Glomerular endothelial cell (primary cell): ENCODE results near the gene C11orf21. TPM values are rescaled to one million over a fixed set of nuclear protein-coding genes. Genes with fewer than 3 reads are reported as not detected.
"Not testable (repeated sequence)": the region's sequence is repeated elsewhere in the genome, so short reads cannot be mapped to it uniquely, and the experiment has no call there.

Source experiments
- DNase-seq: peaks from one replicate; pipeline ENCODE4 v3.0.0-alpha.2; 2011; ENCODE audit warnings: low read depth, low spot score; ENCODE audit errors: extremely low read depth
- total RNA-seq: library from RNA; depleted of rRNA; stranded (reverse); fragments of >200 nt; gene quantifications from 2 replicates; pipeline ENCODE4 v1.2.3, GENCODE V29; 2015

Gene C11orf21
- total RNA-seq, 1 donor from 2014 or later, result not detected

DNA sequence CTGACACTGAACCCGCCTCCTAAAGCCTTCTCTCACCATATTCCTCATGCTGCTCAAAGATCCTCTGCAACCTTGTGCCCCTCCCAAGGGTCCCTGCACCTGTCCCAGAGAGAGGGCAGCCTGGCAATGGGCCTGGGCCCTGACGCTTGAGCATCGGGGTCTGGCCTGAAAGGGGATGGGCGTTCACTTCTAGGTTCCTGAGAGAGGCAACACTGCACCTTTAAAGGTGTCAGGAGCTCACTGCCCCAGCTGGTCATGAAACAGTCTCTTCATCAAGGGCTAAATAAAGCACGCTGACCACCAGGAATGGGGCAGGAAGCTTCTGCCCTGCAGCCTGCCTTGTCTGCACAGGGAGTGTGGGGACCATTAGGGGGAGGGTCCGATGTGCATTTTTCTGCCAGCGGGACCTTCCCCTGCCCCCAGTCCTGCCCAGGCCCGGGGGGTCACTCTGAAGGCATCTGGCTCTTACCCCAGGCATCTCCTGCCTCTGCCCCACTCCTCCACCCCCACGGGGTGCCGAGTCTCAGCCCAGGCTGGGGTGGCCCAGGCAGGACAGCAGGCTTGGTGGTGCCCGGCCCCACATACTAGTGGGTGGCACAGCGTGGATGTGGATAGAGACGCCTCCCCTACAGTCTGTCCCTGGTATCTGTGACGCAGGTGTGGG is 3.5 kb downstream of the C11orf21 start:
- no peak for DNase-seq

DNA sequence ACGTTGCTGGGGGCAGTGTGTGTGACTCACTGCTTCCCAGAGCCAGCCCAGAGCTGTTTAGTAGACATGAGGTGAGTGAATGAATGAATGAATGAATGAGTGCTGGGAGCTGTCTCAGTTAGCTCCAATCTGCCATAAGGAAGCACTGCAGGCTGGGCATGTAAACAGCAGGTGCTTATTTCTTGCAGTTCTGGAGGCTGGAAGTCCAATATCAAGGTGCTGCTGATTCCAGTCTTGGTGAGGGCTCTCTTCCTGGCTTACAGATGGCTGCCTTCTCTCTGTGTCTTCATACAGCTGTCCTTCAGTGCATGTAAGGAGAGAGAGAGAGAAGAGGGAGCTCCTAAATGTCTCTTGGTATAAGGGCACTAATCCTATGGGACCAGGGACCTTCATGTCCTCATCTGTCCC is 4.1 kb downstream of the C11orf21 start:
- DNase-seq, result no peak

- no peak for DNase-seq
These were observed 4.7 kb downstream of the C11orf21 start for GRCh38 chr11:2296913-2297622.

DNA sequence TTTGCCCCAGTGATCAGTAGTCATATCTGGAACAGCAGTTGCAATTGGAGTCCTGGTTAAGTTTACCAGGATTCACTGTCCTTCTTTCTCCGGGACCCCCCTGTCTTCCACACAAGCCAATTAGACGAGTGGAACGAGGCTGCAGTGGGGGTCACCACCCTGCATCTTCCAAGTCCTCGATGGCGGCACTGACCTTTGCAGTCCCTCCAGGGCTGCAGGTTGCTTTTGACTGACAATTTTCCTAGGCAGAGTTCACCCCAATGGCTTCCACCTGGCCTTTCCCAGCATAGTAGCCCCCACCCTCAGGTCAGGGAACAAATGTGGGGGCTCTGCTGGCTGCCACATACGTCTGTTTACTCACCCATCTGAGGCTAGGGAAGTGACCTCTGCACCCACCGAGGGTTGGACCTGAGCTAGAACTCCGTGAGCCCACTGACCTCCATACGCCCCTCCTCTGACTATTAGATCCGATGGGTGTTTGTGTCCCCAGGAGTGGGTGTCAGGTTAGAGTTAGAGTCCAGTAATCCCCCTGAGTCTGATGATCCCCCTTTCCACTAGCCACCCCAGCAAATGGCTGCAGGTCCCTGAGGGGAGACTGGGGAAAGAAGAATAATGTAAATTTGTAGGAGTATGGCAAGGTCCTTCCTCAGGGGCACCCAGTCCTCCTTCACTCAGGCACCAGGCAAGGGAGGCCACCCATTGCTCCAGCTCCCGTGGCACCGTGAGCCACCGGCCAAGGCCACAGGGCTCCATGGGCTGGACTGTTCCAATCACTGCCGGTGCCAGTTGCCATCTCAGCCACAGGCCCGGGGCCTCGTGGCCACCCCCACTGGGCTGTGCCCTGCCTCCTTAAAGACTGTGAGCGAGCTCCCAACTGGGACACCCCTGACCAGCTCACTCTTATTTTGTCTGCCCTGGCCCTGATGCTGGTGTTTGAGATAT is 5.5 kb downstream of the C11orf21 start:
- DNase-seq, result no peak

- no peak for DNase-seq
These were observed 6.8 kb downstream of the C11orf21 start for GRCh38 chr11:2294926-2295290.

DNA sequence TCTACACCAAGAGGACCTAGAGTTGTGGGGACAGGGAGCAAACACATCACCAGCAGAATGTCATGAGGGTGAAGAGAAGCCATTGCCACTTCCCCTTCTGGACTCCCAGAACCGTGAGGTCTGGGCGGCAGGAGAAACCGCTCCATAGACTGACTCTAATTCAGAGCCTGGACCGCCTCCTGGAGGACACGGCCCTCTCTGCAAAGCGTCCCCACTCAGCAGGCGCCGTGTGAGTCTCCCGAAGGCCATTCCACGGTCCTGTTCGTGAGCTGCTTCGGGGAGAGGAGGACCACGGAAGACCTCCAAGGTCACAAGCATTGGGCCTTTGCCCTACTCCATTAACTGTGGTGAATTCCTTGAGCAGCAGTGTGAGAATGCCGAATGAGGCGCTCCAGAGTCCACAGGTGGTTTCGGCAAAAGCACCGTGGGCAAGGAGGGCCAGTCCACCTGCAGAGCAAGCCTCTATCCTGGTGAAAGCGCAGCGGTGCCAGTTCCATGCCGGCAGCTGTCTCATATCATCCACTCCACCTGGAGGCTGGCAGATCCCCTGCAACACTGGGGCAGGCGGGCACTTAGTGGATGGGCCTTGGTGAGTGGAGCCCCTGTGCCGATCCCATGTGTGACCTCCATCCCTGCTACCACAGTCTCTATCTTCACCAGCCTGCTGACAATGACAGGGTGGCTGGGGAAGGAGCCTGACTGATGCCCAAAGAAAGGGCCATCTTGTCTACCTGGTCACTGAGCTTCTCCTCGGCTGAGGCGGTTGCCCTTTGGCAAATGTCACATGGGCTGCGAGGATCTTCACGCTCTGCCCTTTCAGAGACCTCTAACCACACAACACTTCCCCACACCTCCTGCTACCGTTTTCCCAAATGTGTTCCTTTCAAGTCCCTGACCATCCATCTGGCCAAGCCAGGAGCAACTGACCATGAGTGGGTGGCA is 7.5 kb downstream of the C11orf21 start:
- no peak for DNase-seq

DNA sequence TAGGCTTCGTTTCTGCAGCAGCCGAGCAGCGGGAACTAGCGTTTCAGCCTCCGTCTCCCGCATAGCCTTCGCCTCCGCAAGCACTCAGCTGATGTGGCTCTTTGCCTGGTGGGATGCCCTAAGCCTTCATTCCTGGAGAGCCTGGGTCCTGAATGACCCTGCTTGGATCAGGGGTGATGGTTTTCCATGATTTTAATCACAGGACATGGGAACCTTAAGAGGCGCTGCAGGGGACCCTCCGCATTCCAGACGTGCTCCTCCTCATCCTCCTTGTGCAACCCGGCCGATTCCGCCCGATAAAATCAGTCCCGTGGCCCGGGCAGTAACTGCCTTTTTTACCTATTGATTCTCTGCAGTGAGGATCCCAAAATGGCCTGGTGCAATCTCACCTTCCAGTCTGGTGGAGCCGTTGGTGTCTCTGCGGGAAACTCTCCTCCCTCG is 8.2 kb downstream of the C11orf21 start:
- DNase-seq, result no peak

- DNase-seq, result no peak
These were observed 11.3 kb downstream of the C11orf21 start for GRCh38 chr11:2290351-2290841.

DNA sequence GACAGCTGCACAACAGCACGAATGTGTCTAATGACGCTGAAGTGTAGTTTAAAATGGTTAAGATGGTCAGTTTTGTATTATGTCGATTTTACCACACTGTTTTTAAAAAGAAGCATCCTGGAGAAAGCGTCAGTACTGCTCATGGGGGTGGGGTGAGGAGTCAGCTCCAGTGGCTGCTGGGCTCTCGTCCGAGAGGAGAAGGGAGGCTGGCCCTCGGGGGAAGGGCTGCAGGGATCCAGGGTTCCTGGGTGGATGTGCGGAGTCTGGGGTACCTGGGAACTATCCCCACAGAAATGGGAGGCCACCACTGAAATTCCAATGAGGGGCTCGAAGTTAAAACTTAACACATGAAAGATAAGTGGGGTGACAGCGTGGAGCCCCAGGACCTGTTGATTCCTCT is 11.9 kb downstream of the C11orf21 start:
- DNase-seq, result no peak

- DNase-seq, result no peak
These were observed 12.4 kb downstream of the C11orf21 start for GRCh38 chr11:2289350-2289749.

GRCh38 chr11:2287091-2287490 is 14.6 kb downstream of the C11orf21 start:
- no peak for DNase-seq

GRCh38 chr11:2286350-2286749 is 15.4 kb downstream of the C11orf21 start:
- DNase-seq, result not testable (repeated sequence)

GRCh38 chr11:2280208-2280607 is 21.5 kb downstream of the C11orf21 start:
- DNase-seq, result no peak

DNA sequence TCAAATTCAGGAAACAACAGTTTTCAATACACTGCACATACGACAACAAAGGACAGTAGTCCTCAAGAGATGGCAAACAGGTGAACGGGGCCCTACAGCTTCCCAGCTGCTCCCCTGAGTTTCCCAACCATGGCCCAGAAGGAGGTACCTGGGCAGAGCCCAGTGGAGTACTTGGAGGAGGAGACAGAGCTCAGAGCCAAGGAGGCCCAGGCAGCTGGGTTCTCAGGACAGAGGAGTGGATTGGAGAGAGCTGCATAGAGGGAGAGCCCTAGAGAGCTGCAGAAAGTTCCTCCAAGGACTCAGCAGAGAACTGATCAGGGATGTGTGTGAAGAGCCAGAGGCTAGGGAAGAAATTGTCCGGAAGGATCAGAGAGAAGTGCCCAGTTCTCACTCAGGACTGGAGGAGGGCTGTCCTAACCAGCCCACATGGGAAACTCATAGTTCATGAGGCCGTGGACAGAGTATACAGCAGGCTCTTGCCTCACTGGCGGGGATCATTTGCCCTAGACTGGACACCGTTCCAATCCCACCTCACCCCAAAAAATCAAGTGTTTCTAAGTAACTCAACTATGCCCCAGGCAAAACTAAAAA is 23.7 kb downstream of the C11orf21 start:
- no peak for DNase-seq

DNA sequence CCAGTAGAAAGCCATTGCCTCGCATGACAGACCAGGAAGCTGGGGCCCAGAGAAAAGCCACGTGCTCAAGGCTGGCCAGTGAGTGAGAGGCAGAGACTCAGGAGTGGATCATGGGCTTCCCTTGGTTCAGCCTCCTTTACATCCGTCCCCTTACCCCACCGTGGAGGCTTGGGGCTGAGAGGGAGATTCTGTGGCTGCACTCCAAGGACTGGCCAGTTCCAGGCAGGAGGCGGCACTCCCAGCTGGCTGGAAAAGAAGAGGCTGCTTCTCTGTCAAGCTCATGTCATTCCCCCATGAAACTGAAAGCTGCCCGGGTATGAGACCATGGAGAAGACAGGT is 24.7 kb downstream of the C11orf21 start:
- no peak for DNase-seq

- DNase-seq, result no peak
These were observed 25.3 kb downstream of the C11orf21 start for GRCh38 chr11:2276280-2277007.

GRCh38 chr11:2275334-2276279 is 26.1 kb downstream of the C11orf21 start:
- DNase-seq, result no peak

- DNase-seq, result no peak
These were observed 27.9 kb downstream of the C11orf21 start for GRCh38 chr11:2273771-2274170.
